OCI-LY7 (cell line): ENCODE measurements around the gene SGF29.

Source experiments
- EZH2phosphoT487 ChIP-seq: fragments of 200-600 bp; sonication (generic); IDR thresholded peaks from 2 replicates; pipeline ENCODE4 v1.6.1; 2018; ENCODE audit warnings: low read depth, borderline replicate concordance, mild to moderate bottlenecking, mixed run types, antibody characterized with exemption, low read length, moderate library complexity, mixed read lengths
- TF ChIP-seq, protein P1 (sequence below): fragments of 200-600 bp; sonication (generic); conservative IDR thresholded peaks from 2 replicates; pipeline ENCODE4 v1.5.1; 2014; ENCODE audit warnings: mild to moderate bottlenecking, antibody characterized with exemption, low read length, moderate library complexity, mixed read lengths

DNA sequence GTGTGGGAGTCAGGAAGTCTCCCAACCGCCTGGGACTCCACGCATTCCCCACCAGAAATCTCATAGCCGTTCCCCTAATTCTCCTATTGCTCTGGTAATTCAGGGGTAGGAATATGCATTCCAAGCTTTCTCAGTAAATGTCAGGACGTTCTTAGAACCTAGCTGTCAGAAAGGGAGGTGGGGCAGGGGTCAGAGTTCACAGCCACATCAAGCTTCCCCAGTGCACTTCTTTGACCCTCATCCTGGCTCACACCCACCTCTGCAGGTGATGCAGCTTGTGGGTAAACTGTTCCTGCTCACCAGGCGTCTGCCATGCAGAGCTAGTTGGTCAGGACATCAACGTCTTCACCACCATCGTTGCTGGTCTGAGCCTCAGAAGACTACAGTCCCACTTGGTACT lies 33.0 kb upstream of the SGF29 start:
- TF ChIP-seq, protein P1, sequence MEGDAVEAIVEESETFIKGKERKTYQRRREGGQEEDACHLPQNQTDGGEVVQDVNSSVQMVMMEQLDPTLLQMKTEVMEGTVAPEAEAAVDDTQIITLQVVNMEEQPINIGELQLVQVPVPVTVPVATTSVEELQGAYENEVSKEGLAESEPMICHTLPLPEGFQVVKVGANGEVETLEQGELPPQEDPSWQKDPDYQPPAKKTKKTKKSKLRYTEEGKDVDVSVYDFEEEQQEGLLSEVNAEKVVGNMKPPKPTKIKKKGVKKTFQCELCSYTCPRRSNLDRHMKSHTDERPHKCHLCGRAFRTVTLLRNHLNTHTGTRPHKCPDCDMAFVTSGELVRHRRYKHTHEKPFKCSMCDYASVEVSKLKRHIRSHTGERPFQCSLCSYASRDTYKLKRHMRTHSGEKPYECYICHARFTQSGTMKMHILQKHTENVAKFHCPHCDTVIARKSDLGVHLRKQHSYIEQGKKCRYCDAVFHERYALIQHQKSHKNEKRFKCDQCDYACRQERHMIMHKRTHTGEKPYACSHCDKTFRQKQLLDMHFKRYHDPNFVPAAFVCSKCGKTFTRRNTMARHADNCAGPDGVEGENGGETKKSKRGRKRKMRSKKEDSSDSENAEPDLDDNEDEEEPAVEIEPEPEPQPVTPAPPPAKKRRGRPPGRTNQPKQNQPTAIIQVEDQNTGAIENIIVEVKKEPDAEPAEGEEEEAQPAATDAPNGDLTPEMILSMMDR = no peak
- no peak for TF ChIP-seq EZH2phosphoT487
